CD14-positive monocyte (primary cell): ENCODE results near the gene NBDY. TPM values are rescaled to one million over a fixed set of nuclear protein-coding genes. Genes with fewer than 3 reads are reported as not detected.
"Not testable (repeated sequence)": the region's sequence is repeated elsewhere in the genome, so short reads cannot be mapped to it uniquely, and the experiment has no call there.

Source experiments
- DNase-seq, 3 donors: peaks; one replicate each; pipeline ENCODE4 v3.0.0-alpha.2; 2011 to 2022
- H2AFZ ChIP-seq: 2 replicates; pipeline ENCODE4 v1.6.0; 2012; ENCODE audit warnings: mild to moderate bottlenecking, low read depth, low read length, inconsistent platforms; ENCODE audit not compliant: insufficient read depth, poor library complexity, severe bottlenecking
- H3K27ac ChIP-seq, 2 donors: 1 replicate in 1 of 2; 2 replicates in 1 of 2; pipeline ENCODE4 v1.5.1; 2012 to 2013; ENCODE audit warnings: low read length in 2 of 2, control low read depth in 1 of 2, inconsistent platforms in 1 of 2, low read depth in 1 of 2, mild to moderate bottlenecking in 1 of 2
- H3K27me3 ChIP-seq, 2 donors: one replicate each; pipeline versions ENCODE4 v1.6.0 to v1.6.1; 2011 to 2013; ENCODE audit warnings: low read length in 2 of 2; ENCODE audit not compliant: control insufficient read depth in 2 of 2, insufficient read depth in 2 of 2
- H3K36me3 ChIP-seq, 2 donors: replicated peaks in 1 of 2; 1 replicate in 1 of 2; 2 replicates in 1 of 2; pipeline versions ENCODE4 v1.5.1 to v1.6.1; 2012 to 2013; ENCODE audit warnings: low read length in 2 of 2, control low read depth in 1 of 2, inconsistent platforms in 1 of 2, mild to moderate bottlenecking in 1 of 2; ENCODE audit not compliant: insufficient read depth in 2 of 2, control insufficient read depth in 1 of 2
- H3K4me1 ChIP-seq, 2 donors: 1 replicate in 1 of 2; 2 replicates in 1 of 2; pipeline versions ENCODE4 v1.5.1 to v1.6.1; 2012 to 2013; ENCODE audit warnings: low read length in 2 of 2, control low read depth in 1 of 2, inconsistent platforms in 1 of 2, mild to moderate bottlenecking in 1 of 2, moderate library complexity in 1 of 2; ENCODE audit not compliant: insufficient read depth in 2 of 2, control insufficient read depth in 1 of 2
- H3K4me2 ChIP-seq: replicated peaks from 2 replicates; pipeline ENCODE3; 2012; ENCODE audit warnings: low read length, moderate library complexity, mild to moderate bottlenecking; ENCODE audit not compliant: poor library complexity, severe bottlenecking; ENCODE audit errors: extremely low read depth
- H3K4me3 ChIP-seq, 3 experiments: fragments of 200-600 bp in 1 of 3; sonication (generic) in 1 of 3; replicated peaks in 1 of 3; 1 replicate in 2 of 3; 2 replicates in 1 of 3; pipeline ENCODE4 v1.5.1; 2011 to 2013; ENCODE audit warnings: low read length in 3 of 3, mild to moderate bottlenecking in 3 of 3, control low read depth in 2 of 3, low read depth in 2 of 3, inconsistent platforms in 1 of 3, moderate library complexity in 1 of 3
- H3K79me2 ChIP-seq: 2 replicates; pipeline ENCODE4 v1.6.0; 2012; ENCODE audit warnings: mild to moderate bottlenecking, control low read depth, inconsistent platforms, low read length, moderate library complexity; ENCODE audit not compliant: insufficient read depth
- H3K9ac ChIP-seq: 2 replicates; pipeline ENCODE4 v1.6.0; 2017; ENCODE audit warnings: low read length, mild to moderate bottlenecking; ENCODE audit not compliant: insufficient read depth, poor library complexity, severe bottlenecking
- H3K9me3 ChIP-seq, 2 donors: replicated peaks in 1 of 2; 1 replicate in 1 of 2; 2 replicates in 1 of 2; pipeline versions ENCODE4 v1.5.1 to v1.6.1; 2012 to 2013; ENCODE audit warnings: low read length in 2 of 2, control low read depth in 1 of 2; ENCODE audit not compliant: control insufficient read depth in 1 of 2, insufficient read depth in 1 of 2
- H4K20me1 ChIP-seq: 2 replicates; pipeline ENCODE4 v1.6.0; 2012; ENCODE audit warnings: mild to moderate bottlenecking, low read length, control low read depth, moderate library complexity; ENCODE audit not compliant: insufficient read depth
- H3K27ac Mint-ChIP-seq, 7 donors: one replicate each; pipeline ENCODE4 v1.8.0; 2020; ENCODE audit warnings: mild to moderate bottlenecking in 7 of 7, mixed read lengths in 7 of 7, moderate library complexity in 6 of 7, inconsistent platforms in 2 of 7
- H3K27me3 Mint-ChIP-seq, 3 donors: one replicate each; pipeline ENCODE4 v1.8.0; 2021 to 2022; ENCODE audit warnings: low read depth in 3 of 3, mild to moderate bottlenecking in 3 of 3, mixed read lengths in 3 of 3, moderate library complexity in 3 of 3, inconsistent platforms in 1 of 3
- H3K36me3 Mint-ChIP-seq, 2 donors: one replicate each; pipeline ENCODE4 v1.8.0; 2020; ENCODE audit warnings: mixed read lengths in 2 of 2, inconsistent platforms in 1 of 2, mild to moderate bottlenecking in 1 of 2
- H3K4me1 Mint-ChIP-seq: one replicate; pipeline ENCODE4 v1.8.0; 2020; ENCODE audit warnings: mild to moderate bottlenecking, mixed read lengths
- H3K4me3 Mint-ChIP-seq, 2 donors: one replicate each; pipeline ENCODE4 v1.8.0; 2020; ENCODE audit warnings: mild to moderate bottlenecking in 2 of 2, mixed read lengths in 2 of 2, moderate library complexity in 1 of 2
- H3K9me3 Mint-ChIP-seq, 7 donors: one replicate each; pipeline ENCODE4 v1.8.0; 2020 to 2022; ENCODE audit warnings: mixed read lengths in 7 of 7, mild to moderate bottlenecking in 6 of 7, moderate library complexity in 6 of 7, inconsistent platforms in 2 of 7
- WGBS: methylation state at CpG from one replicate; pipeline ENCODE4 v1.1.5; 2013; ENCODE audit warnings: missing lambda C conversion rate; ENCODE audit not compliant: insufficient coverage; 5-methylcytosine and 5-hydroxymethylcytosine counted together
- intact Hi-C, 2 donors: fragments of 100-400 bp; cut with micrococcal nuclease; formaldehyde crosslinking; loops; one replicate each; pipeline versions ENCODE4 v1.15.0 to v1.15.1; 2023
- polyA plus RNA-seq, 3 donors: library from polyadenylated mRNA; depleted of rRNA in 1 of 3; unstranded in 2 of 3; stranded (reverse) in 1 of 3; fragments of 300-500 nt in 2 of 3; fragments of >200 nt in 1 of 3; fragmentation: Illumina TruSeq in 2 of 3; gene quantifications; 1 replicate in 2 of 3; 2 replicates in 1 of 3; pipeline ENCODE4 v1.2.3, GENCODE V29; 2012 to 2021

Gene NBDY
- polyA plus RNA-seq, 3 donors, result 14.4 to 24.9 (median 22.1) TPM

- H3K27me3 ChIP-seq, H3K27me3 Mint-ChIP-seq, H4K20me1 ChIP-seq, intact Hi-C loops, H3K9me3 Mint-ChIP-seq, H3K4me3 Mint-ChIP-seq, H3K79me2 ChIP-seq, H3K36me3 Mint-ChIP-seq, H3K36me3 ChIP-seq, H3K9me3 ChIP-seq: not testable (repeated sequence)
- WGBS, result 100% methylated on average over 7 of the region's 45 CpGs
- H3K27ac ChIP-seq, result peak overlapping the region in 1 of 2 donors; percentile 79
- peaks cover 26 to 46% of the 10 kb centered on the region in 2 donors for H3K4me1 ChIP-seq
- H3K9ac ChIP-seq, result peak overlapping the region; percentile 56
- peak overlapping the region in 4 of 7 donors; percentile 80 to 95 (median 90) for H3K27ac Mint-ChIP-seq
- peak overlapping the region; percentile 80 for H3K4me2 ChIP-seq
- peak in 1 of 3 donors; percentile 31 for DNase-seq
- H2AFZ ChIP-seq, result peak overlapping the region; percentile 77
- peaks cover 28% of the 10 kb centered on the region for H3K4me1 Mint-ChIP-seq
- H3K4me3 ChIP-seq, result peak overlapping the region in 2 of 3 experiments; percentile 65 to 83
Observed at GRCh38 chrX:56767348-56768119, 38.5 kb downstream of the NBDY start.

- H3K9ac ChIP-seq, intact Hi-C loops, H2AFZ ChIP-seq, H3K27me3 Mint-ChIP-seq, H3K4me2 ChIP-seq, DNase-seq, H3K36me3 Mint-ChIP-seq, H3K4me3 ChIP-seq, H3K27ac Mint-ChIP-seq, H3K27me3 ChIP-seq, H4K20me1 ChIP-seq, H3K9me3 Mint-ChIP-seq, H3K79me2 ChIP-seq, H3K36me3 ChIP-seq, H3K9me3 ChIP-seq, H3K27ac ChIP-seq, H3K4me3 Mint-ChIP-seq: not testable (repeated sequence)
- H3K4me1 ChIP-seq, result peaks cover 26 to 42% of the 10 kb centered on the region in 2 donors
- H3K4me1 Mint-ChIP-seq, result peaks cover 24% of the 10 kb centered on the region
- WGBS, result no CpG with 5 or more reads among the region's 24 CpGs
Observed at GRCh38 chrX:56768120-56768660, 39.1 kb downstream of the NBDY start.

GRCh38 chrX:56772675-56773521 lies 43.9 kb downstream of the NBDY start:
- H3K4me1 Mint-ChIP-seq, H3K27ac ChIP-seq, H3K4me2 ChIP-seq, H3K9ac ChIP-seq, H3K4me3 Mint-ChIP-seq, DNase-seq, H3K27me3 Mint-ChIP-seq, H3K27ac Mint-ChIP-seq, H3K4me3 ChIP-seq, H3K36me3 ChIP-seq, H3K27me3 ChIP-seq, H3K9me3 Mint-ChIP-seq, H2AFZ ChIP-seq, H3K4me1 ChIP-seq, intact Hi-C loops, H3K79me2 ChIP-seq, H3K36me3 Mint-ChIP-seq, H4K20me1 ChIP-seq, H3K9me3 ChIP-seq: not testable (repeated sequence)
- WGBS, result no CpG with 5 or more reads among the region's 32 CpGs

GRCh38 chrX:56773522-56774060 lies 44.5 kb downstream of the NBDY start:
- H3K27ac ChIP-seq, result not testable (repeated sequence)

More at GRCh38 chrX:56773522-56774060, 44.5 kb downstream of the NBDY start:
- H3K79me2 ChIP-seq, H3K27ac Mint-ChIP-seq, H4K20me1 ChIP-seq, H3K9me3 ChIP-seq, H2AFZ ChIP-seq, H3K9me3 Mint-ChIP-seq, H3K36me3 Mint-ChIP-seq, H3K4me2 ChIP-seq, H3K9ac ChIP-seq, DNase-seq, H3K27me3 ChIP-seq, H3K4me3 Mint-ChIP-seq, intact Hi-C loops, H3K4me1 ChIP-seq, H3K36me3 ChIP-seq, H3K4me1 Mint-ChIP-seq, H3K27me3 Mint-ChIP-seq, H3K4me3 ChIP-seq: not testable (repeated sequence)
- WGBS, result no CpG with 5 or more reads among the region's 24 CpGs
